HEK293 (cell line): ENCODE measurements around the gene RBBP7.

ENCODE experiments used
- CTCF ChIP-seq: fragments of 450-650 bp; formaldehyde crosslinking; IDR thresholded peaks from 2 replicates; pipeline ENCODE4 v1.5.1; 2016; ENCODE audit warnings: missing biosample characterization, missing genetic modification characterization
- ZNF121 ChIP-seq: fragments of 450-650 bp; formaldehyde crosslinking; IDR thresholded peaks from 2 replicates; pipeline ENCODE4 v1.5.1; 2016; ENCODE audit warnings: missing biosample characterization, missing genetic modification characterization

DNA sequence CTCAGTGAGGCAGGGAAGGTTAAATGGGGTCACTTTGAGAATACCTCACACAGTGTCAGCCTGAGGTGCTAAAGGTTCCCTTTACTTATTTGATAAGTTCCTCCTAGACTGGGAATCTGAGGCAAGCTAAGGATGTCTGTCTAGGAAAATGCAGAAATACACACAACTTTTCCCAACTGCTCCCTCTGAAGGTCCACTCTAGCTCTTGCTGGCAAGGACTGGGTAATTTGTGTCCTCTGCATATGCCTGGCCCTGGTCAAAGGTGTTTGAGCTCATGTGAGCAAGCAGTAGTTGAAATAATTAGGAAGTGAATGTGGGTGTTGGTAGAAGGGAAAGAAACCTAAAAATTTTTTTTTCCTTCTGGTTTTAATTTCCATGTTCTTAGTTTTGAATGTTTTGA lies 62.6 kb downstream of the RBBP7 start:
- TF ChIP-seq CTCF (tag by site-specific recombination) (no peak), ZNF121 (tag by site-specific recombination) (no peak)
